HEK293 (cell line): ENCODE results near the gene ERI3.

Experiments used
- CTCF ChIA-PET: fragments of 350-600 bp; formaldehyde crosslinking; extraction: SDS; loops from one replicate; lab custom pipeline; 2021; ENCODE audit warnings: antibody characterized with exemption; lab: Yijun Ruan, JAX
- POLR2A ChIA-PET: fragments of 300-600 bp; formaldehyde crosslinking; extraction: SDS; loops from one replicate; lab custom pipeline; 2020; ENCODE audit warnings: antibody characterized with exemption, inconsistent platforms; lab: Yijun Ruan, JAX
- H3K27ac ChIP-seq: fragments of 200-500 bp; sonication (Bioruptor generic); 2 replicates; pipeline ENCODE4 v1.5.1; 2014; ENCODE audit warnings: low read depth, low read length, control low read depth, inconsistent platforms; ENCODE audit errors: extremely low read depth
- H3K36me3 ChIP-seq, 2 experiments: fragments of 200-500 bp in 1 of 2; sonication (Bioruptor generic) in 1 of 2; 1 replicate in 1 of 2; 2 replicates in 1 of 2; pipeline ENCODE4 v1.5.1; 2014 to 2017; ENCODE audit warnings: inconsistent platforms in 2 of 2, low read length in 2 of 2; ENCODE audit not compliant: control insufficient read depth in 2 of 2, insufficient read depth in 1 of 2
- H3K4me1 ChIP-seq: fragments of 200-500 bp; sonication (Bioruptor generic); 2 replicates; pipeline ENCODE4 v1.5.1; 2014; ENCODE audit warnings: mild to moderate bottlenecking, low read length, inconsistent platforms; ENCODE audit not compliant: control insufficient read depth, insufficient read depth
- H3K4me3 ChIP-seq: 2 replicates; pipeline ENCODE4 v1.5.1; 2011; ENCODE audit warnings: low read depth, mild to moderate bottlenecking, control low read depth, low read length, moderate library complexity
- H3K9me3 ChIP-seq: fragments of 200-500 bp; sonication (Bioruptor generic); 2 replicates; pipeline ENCODE4 v1.5.1; 2014; ENCODE audit warnings: low read depth, low read length, inconsistent platforms; ENCODE audit not compliant: control insufficient read depth, insufficient read depth
- GLIS2 ChIP-seq: fragments of 450-650 bp; formaldehyde crosslinking; IDR thresholded peaks from 2 replicates; pipeline ENCODE4 v1.5.1; 2016; ENCODE audit warnings: missing biosample characterization, missing genetic modification characterization
- KLF8 ChIP-seq: fragments of 450-650 bp; formaldehyde crosslinking; IDR thresholded peaks from 2 replicates; pipeline ENCODE4 v1.5.1; 2016; ENCODE audit warnings: missing biosample characterization, missing genetic modification characterization
- MEIS1 ChIP-seq: sonication (generic); formaldehyde crosslinking; IDR thresholded peaks from 2 replicates; pipeline ENCODE4 v1.8.1; 2022; ENCODE audit warnings: missing genetic modification reagents, mild to moderate bottlenecking, borderline replicate concordance
- TRIM28 ChIP-seq: IDR thresholded peaks from 2 replicates; pipeline ENCODE4 v1.6.1; 2011; ENCODE audit warnings: low read length, control low read depth, borderline replicate concordance
- ZBTB17 ChIP-seq: fragments of 450-650 bp; formaldehyde crosslinking; IDR thresholded peaks from 2 replicates; pipeline ENCODE4 v1.5.1; 2016; ENCODE audit warnings: missing biosample characterization, missing genetic modification characterization
- ZFP41 ChIP-seq: fragments of 450-650 bp; formaldehyde crosslinking; IDR thresholded peaks from 2 replicates; pipeline ENCODE4 v1.5.1; 2016; ENCODE audit warnings: missing biosample characterization, missing genetic modification characterization, borderline replicate concordance
- ZNF133 ChIP-seq: fragments of 450-650 bp; formaldehyde crosslinking; IDR thresholded peaks from 2 replicates; pipeline ENCODE4 v1.5.1; 2016; ENCODE audit warnings: missing biosample characterization, missing genetic modification characterization
- ZNF155 ChIP-seq: fragments of 450-650 bp; formaldehyde crosslinking; IDR thresholded peaks from 2 replicates; pipeline ENCODE4 v1.5.1; 2016; ENCODE audit warnings: missing biosample characterization, missing genetic modification characterization
- ZNF266 ChIP-seq: fragments of 450-650 bp; formaldehyde crosslinking; IDR thresholded peaks from 2 replicates; pipeline ENCODE4 v1.5.1; 2016; ENCODE audit warnings: missing biosample characterization, missing genetic modification characterization, low read depth
- ZNF473 ChIP-seq: fragments of 450-650 bp; formaldehyde crosslinking; IDR thresholded peaks from 2 replicates; pipeline ENCODE4 v1.5.1; 2017; ENCODE audit warnings: missing biosample characterization, missing genetic modification characterization
- ZNF549 ChIP-seq: fragments of 450-650 bp; IDR thresholded peaks from 2 replicates; pipeline ENCODE4 v1.5.1; 2018; ENCODE audit warnings: missing biosample characterization, missing genetic modification characterization, mild to moderate bottlenecking, inconsistent platforms, moderate library complexity
- ZNF561 ChIP-seq: fragments of 450-650 bp; IDR thresholded peaks from 2 replicates; pipeline ENCODE4 v1.5.1; 2018; ENCODE audit warnings: missing biosample characterization, missing genetic modification characterization, borderline replicate concordance
- ZNF596 ChIP-seq: fragments of 450-650 bp; IDR thresholded peaks from 2 replicates; pipeline ENCODE4 v1.5.0; 2018; ENCODE audit warnings: missing biosample characterization, mild to moderate bottlenecking, missing genetic modification characterization, moderate library complexity
- ZNF624 ChIP-seq: fragments of 450-650 bp; formaldehyde crosslinking; IDR thresholded peaks from 2 replicates; pipeline ENCODE4 v1.5.1; 2017; ENCODE audit warnings: missing biosample characterization, missing genetic modification characterization
- ZXDB ChIP-seq: fragments of 450-650 bp; formaldehyde crosslinking; IDR thresholded peaks from 2 replicates; pipeline ENCODE4 v1.5.1; 2016; ENCODE audit warnings: missing biosample characterization, missing genetic modification characterization
- TF ChIP-seq, protein P1 (sequence below): fragments of 450-650 bp; IDR thresholded peaks from 2 replicates; pipeline ENCODE4 v1.5.1; 2018; ENCODE audit warnings: missing biosample characterization, missing genetic modification characterization
- TF ChIP-seq, protein P2 (sequence below): fragments of 450-650 bp; formaldehyde crosslinking; IDR thresholded peaks from 2 replicates; pipeline ENCODE4 v1.5.1; 2016; ENCODE audit warnings: missing biosample characterization, missing genetic modification characterization
- TF ChIP-seq, protein P3 (sequence below): fragments of 450-650 bp; formaldehyde crosslinking; IDR thresholded peaks from 2 replicates; pipeline ENCODE4 v1.5.1; 2016; ENCODE audit warnings: missing biosample characterization, missing genetic modification characterization
- TF ChIP-seq, protein P4 (sequence below): fragments of 450-650 bp; formaldehyde crosslinking; optimal IDR thresholded peaks from 2 replicates; pipeline ENCODE3; 2016; ENCODE audit warnings: missing biosample characterization, mild to moderate bottlenecking, missing genetic modification characterization
- TF ChIP-seq, protein P5 (sequence below): fragments of 450-650 bp; formaldehyde crosslinking; IDR thresholded peaks from 2 replicates; pipeline ENCODE4 v1.5.1; 2016; ENCODE audit warnings: missing biosample characterization, missing genetic modification characterization
- TF ChIP-seq, protein P6 (sequence below): fragments of 450-650 bp; formaldehyde crosslinking; IDR thresholded peaks from 2 replicates; pipeline ENCODE4 v1.5.1; 2017; ENCODE audit warnings: missing biosample characterization, mild to moderate bottlenecking, missing genetic modification characterization, moderate library complexity

Gene ERI3

DNA sequence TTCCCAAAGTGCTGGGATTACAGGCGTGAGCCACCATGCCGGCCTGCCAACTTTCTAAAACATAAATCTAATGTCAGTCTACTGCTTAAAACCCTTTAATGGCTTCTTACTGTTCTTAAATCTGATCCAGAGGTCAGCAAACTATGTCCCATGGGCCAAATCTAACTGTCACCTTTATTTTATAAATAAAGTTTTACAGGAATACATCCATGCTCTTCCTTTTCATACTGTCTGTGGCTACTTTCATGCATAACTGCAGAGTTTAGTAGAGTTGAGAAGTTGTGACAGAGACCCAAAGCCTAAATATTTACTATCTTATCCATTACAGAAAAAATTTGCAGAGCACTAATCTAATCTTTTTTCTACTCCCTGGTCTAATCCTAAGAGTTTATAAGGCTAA lies 3.8 kb downstream of the ERI3 start (continued):
- TF ChIP-seq, protein P1, sequence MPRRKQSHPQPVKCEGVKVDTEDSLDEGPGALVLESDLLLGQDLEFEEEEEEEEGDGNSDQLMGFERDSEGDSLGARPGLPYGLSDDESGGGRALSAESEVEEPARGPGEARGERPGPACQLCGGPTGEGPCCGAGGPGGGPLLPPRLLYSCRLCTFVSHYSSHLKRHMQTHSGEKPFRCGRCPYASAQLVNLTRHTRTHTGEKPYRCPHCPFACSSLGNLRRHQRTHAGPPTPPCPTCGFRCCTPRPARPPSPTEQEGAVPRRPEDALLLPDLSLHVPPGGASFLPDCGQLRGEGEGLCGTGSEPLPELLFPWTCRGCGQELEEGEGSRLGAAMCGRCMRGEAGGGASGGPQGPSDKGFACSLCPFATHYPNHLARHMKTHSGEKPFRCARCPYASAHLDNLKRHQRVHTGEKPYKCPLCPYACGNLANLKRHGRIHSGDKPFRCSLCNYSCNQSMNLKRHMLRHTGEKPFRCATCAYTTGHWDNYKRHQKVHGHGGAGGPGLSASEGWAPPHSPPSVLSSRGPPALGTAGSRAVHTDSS (tag by site-specific recombination) = no peak
- TF ChIP-seq, protein P2, sequence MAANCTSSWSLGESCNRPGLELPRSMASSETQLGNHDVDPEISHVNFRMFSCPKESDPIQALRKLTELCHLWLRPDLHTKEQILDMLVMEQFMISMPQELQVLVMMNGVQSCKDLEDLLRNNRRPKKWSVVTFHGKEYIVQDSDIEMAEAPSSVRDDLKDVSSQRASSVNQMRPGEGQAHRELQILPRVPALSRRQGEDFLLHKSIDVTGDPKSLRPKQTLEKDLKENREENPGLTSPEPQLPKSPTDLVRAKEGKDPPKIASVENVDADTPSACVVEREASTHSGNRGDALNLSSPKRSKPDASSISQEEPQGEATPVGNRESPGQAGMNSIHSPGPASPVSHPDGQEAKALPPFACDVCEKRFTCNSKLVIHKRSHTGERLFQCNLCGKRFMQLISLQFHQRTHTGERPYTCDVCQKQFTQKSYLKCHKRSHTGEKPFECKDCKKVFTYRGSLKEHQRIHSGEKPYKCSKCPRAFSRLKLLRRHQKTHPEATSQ (tag by site-specific recombination) = no peak
- TF ChIP-seq, protein P3, sequence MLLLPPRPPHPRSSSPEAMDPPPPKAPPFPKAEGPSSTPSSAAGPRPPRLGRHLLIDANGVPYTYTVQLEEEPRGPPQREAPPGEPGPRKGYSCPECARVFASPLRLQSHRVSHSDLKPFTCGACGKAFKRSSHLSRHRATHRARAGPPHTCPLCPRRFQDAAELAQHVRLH (tag by site-specific recombination) = no peak
- TF ChIP-seq ZNF473 (tag by site-specific recombination) (no peak), ZNF266 (no peak), ZNF549 (tag by site-specific recombination) (no peak), ZNF561 (no peak), ZNF624 (tag by site-specific recombination) (no peak), ZNF155 (tag by site-specific recombination) (no peak)

DNA sequence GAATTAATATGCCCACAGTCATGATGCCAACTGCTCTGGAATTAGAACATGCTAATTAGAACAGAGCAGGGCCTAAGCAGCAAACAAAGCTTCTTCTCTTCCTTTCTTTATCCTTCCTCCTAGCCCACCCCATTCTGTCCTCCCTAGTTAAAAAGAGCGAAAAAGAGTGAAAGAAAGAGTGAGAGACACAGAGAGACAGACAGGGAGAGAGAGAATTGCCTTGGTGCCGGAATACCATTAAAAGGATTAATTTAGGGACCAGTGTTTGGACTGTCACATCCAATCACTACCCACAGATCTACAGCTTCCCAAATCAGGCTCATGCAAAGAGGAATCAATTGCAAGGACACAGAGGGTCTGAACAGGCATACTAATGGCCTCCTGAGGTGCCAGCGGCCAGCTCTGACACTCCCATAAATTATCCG lies 7.0 kb downstream of the ERI3 start:
- POLR2A ChIA-PET = interaction anchor here (1.0 kb wide), 1 partner anchor 19 kb away, joined by 3 read pairs; no protein-coding TSS in a partner anchor

DNA sequence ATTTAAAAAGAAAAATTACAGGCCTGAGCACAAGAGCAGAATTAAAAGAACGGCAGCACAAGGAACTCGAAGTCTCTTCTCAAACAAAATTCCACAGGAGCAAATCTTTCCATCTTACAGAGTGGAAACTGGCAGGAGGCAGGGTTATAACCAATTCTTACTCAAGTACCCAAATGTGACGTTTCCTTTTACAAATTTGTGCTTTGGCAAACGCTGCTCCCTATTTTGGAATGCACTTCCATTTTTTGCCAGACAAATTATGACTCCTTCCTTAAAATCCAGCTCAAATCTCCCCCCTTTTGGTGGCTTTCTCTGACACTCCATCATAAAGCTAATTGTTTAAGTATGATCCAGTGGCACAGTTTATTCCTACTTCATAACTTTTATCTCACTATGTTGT lies 7.8 kb downstream of the ERI3 start:
- peaks cover 0 to 18% of the 10 kb centered on the region in 2 experiments; a peak in 2 of 3 replicates for H3K36me3 ChIP-seq
- TF ChIP-seq, protein P4, sequence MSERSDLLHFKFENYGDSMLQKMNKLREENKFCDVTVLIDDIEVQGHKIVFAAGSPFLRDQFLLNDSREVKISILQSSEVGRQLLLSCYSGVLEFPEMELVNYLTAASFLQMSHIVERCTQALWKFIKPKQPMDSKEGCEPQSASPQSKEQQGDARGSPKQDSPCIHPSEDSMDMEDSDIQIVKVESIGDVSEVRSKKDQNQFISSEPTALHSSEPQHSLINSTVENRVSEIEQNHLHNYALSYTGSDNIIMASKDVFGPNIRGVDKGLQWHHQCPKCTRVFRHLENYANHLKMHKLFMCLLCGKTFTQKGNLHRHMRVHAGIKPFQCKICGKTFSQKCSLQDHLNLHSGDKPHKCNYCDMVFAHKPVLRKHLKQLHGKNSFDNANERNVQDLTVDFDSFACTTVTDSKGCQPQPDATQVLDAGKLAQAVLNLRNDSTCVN (tag by site-specific recombination) = no peak
- TF ChIP-seq, all 188 proteins: peak for 0
- Histone ChIP-seq H3K9me3 (no peaks in the 10 kb centered on the region), H3K4me3 (no peak overlapping the region), H3K27ac (no peak overlapping the region), H3K4me1 (peaks cover 9% of the 10 kb centered on the region)
- ChIA-PET POLR2A (interaction anchor here (1.0 kb wide), 1 partner anchor 18 kb away, joined by 3 read pairs; no protein-coding TSS in a partner anchor), CTCF (interaction anchor here (1.4 kb wide), 1 partner anchor 31 kb away, joined by 4 read pairs; no protein-coding TSS in a partner anchor)

More for the DNA sequence above, 7.0 kb downstream of the ERI3 start:
- no peaks in the 10 kb centered on the region for H3K9me3 ChIP-seq
- TF ChIP-seq ZNF596 (tag by site-specific recombination) = 0 out of 2 replicates have a peak, but pooled peaks have one; percentile 21
- TF ChIP-seq ZBTB17 (tag by site-specific recombination) = peak; percentile 52; the same call in 1 of the 2 replicates
- TF ChIP-seq ZNF133 (tag by site-specific recombination) = no peak
- TF ChIP-seq, all 188 proteins: peak for 2
- H3K4me1 ChIP-seq = peaks cover 9% of the 10 kb centered on the region
- H3K27ac ChIP-seq = no peak overlapping the region
- peaks cover 0 to 22% of the 10 kb centered on the region in 2 experiments; a peak in 2 of 3 replicates for H3K36me3 ChIP-seq
- CTCF ChIA-PET = interaction anchor here (0.6 to 1.4 kb wide), 4 partner anchors 17 to 247 kb away, joined by 3 to 4 read pairs (median 4); no protein-coding TSS in a partner anchor
- H3K4me3 ChIP-seq = no peak overlapping the region

DNA sequence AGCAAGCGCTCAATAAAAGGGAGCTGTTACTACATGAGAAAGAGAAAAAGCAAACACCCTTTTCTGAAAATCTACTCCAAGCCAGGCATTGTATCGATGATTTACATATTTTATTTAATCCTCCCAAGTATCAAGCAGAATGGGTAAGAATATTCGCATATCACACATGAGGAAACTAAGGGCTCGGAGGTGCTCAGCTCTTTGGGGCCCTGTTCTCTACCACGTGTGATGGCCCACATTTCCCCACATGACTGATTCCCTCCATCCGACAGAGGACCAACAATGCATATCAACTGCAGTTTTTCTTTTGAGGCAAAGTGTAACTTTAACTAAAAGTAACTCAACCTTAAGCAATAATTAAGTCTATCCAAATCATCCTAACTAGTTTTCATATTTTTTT lies 8.2 kb downstream of the ERI3 start:
- peaks cover 9% of the 10 kb centered on the region for H3K4me1 ChIP-seq
- CTCF ChIA-PET = no interaction called here
- no peaks in the 10 kb centered on the region for H3K9me3 ChIP-seq
- POLR2A ChIA-PET = no interaction called here
- no peak overlapping the region for H3K27ac ChIP-seq
- H3K4me3 ChIP-seq = no peak overlapping the region
- peaks cover 0 to 18% of the 10 kb centered on the region in 2 experiments; a peak in 2 of 3 replicates for H3K36me3 ChIP-seq
- TF ChIP-seq GLIS2 (tag by site-specific recombination) (no peak), KLF8 (tag by site-specific recombination) (no peak), TRIM28 (no peak), ZNF266 (no peak), ZXDB (tag by site-specific recombination) (no peak), MEIS1 (no peak), ZFP41 (tag by site-specific recombination) (no peak)
- TF ChIP-seq, protein P5, sequence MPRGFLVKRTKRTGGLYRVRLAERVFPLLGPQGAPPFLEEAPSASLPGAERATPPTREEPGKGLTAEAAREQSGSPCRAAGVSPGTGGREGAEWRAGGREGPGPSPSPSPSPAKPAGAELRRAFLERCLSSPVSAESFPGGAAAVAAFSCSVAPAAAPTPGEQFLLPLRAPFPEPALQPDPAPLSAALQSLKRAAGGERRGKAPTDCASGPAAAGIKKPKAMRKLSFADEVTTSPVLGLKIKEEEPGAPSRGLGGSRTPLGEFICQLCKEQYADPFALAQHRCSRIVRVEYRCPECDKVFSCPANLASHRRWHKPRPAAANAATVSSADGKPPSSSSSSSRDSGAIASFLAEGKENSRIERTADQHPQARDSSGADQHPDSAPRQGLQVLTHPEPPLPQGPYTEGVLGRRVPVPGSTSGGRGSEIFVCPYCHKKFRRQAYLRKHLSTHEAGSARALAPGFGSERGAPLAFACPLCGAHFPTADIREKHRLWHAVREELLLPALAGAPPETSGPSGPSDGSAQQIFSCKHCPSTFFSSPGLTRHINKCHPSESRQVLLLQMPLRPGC = no peak
- TF ChIP-seq, protein P6, sequence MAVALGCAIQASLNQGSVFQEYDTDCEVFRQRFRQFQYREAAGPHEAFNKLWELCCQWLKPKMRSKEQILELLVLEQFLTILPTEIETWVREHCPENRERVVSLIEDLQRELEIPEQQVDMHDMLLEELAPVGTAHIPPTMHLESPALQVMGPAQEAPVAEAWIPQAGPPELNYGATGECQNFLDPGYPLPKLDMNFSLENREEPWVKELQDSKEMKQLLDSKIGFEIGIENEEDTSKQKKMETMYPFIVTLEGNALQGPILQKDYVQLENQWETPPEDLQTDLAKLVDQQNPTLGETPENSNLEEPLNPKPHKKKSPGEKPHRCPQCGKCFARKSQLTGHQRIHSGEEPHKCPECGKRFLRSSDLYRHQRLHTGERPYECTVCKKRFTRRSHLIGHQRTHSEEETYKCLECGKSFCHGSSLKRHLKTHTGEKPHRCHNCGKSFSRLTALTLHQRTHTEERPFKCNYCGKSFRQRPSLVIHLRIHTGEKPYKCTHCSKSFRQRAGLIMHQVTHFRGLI (tag by site-specific recombination) = no peak
